HT1080 (cell line): ENCODE data around the gene RNF38. TPM values are rescaled to one million over a fixed set of nuclear protein-coding genes. Genes with fewer than 3 reads are reported as not detected.
A peak's percentile ranks its signal among the peaks of the same experiment; 100 is the strongest.
"Not testable (repeated sequence)": the region's sequence is repeated elsewhere in the genome, so short reads cannot be mapped to it uniquely, and the experiment has no call there.

ENCODE experiments used
- DNase-seq: peaks from one replicate; pipeline ENCODE4 v3.0.0-alpha.2; 2015; ENCODE audit warnings: low read depth
- polyA plus RNA-seq, 2 experiments: library from polyadenylated mRNA; depleted of rRNA; stranded (reverse); fragments of >200 nt; gene quantifications; 2 replicates each; pipeline ENCODE4 v1.2.3, GENCODE V29; 2015
- total RNA-seq: library from RNA; depleted of rRNA; stranded (reverse); fragments of >200 nt; shearing (Covaris generic); gene quantifications from 2 replicates; pipeline ENCODE4 v1.2.3, GENCODE V29; 2014; rRNA removed

RNF38 gene
- total RNA-seq = 8.0 and 14.5 TPM in 2 replicates
- polyA plus RNA-seq (2015; cell fraction: cytosol; rRNA removed) = 14.4 and 18.3 TPM in 2 replicates
- 11.2 and 14.1 TPM in 2 replicates for polyA plus RNA-seq (2015; cell fraction: nucleus; rRNA removed)

DNA sequence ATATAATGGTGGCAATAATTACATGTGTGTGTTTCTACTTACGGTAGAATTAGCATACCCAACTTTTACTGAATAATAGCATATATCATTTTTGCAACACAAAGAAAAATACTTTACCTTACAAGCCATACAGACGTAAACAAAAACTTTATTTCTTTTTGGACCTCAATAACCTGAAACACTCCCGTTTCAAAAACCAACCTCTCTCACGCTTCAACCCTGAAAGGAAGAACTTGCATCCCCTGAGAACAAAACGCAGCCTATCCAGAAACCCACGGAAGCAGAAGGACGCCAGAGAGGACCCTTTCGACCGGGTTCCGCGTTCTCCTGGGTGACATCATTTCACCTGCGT lies at the start of gene RNF38:
Gene RNF38 (minus strand): TSS at position 290 of the 352 bp plus-strand sequence. CDS start 161 bp downstream, at position 129.
- no peak for DNase-seq

GRCh38 chr9:36448555-36448954 lies 48.5 kb upstream of the RNF38 start:
- not testable (repeated sequence) for DNase-seq

DNA sequence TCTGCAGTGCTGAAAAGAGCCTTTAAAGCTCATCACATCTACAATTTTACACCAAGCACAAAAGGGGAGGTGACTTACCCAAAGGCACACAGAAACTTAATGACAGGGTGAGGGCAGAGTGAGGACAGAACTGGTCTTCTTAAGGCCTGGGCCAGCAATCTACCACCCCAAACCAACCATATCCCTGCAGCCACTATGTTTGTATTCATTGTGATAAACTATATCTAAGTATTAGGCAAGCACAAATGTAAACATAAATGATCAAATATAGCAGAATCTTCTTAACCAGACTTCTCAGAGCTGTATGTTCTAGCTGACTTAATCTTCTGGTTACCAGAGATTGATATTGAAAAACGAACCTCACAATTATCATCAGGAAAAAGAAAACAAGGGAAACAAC lies 47.9 kb upstream of the RNF38 start:
- DNase-seq = no peak

GRCh38 chr9:36446678-36447077 lies 46.6 kb upstream of the RNF38 start:
- DNase-seq = not testable (repeated sequence)

DNA sequence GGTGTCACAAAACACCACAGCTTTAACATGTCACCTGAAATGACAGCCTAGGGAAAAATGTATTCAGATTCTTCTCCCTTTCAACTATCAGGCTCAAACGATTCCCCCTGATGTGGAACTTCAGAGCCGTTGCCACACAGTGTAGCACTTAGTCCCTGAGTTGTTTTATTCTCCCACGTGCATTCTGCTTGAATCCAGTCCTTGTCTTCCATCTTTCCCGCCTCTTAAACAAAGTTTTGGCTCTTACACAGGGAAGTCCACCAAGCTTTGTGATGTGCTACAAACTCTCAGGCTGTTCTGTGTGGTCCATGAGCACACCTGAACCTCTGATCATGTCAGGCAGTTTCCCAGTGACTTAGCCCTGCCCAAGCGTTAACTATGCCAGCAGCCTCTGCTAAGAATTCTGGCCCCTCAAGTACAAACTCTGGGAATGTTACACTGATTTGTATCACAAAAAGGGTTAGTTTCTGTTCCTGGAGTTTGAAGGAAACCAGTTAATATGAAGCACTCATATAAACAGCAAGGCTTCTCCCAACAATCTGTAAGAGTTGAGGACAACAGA lies 45.8 kb upstream of the RNF38 start:
- DNase-seq = no peak

GRCh38 chr9:36444203-36444602 lies 44.1 kb upstream of the RNF38 start:
- no peak for DNase-seq

GRCh38 chr9:36443581-36443980 lies 43.5 kb upstream of the RNF38 start:
- DNase-seq = peak; percentile 24

- no peak for DNase-seq
These were observed 42.6 kb upstream of the RNF38 start for GRCh38 chr9:36442710-36443109.

DNA sequence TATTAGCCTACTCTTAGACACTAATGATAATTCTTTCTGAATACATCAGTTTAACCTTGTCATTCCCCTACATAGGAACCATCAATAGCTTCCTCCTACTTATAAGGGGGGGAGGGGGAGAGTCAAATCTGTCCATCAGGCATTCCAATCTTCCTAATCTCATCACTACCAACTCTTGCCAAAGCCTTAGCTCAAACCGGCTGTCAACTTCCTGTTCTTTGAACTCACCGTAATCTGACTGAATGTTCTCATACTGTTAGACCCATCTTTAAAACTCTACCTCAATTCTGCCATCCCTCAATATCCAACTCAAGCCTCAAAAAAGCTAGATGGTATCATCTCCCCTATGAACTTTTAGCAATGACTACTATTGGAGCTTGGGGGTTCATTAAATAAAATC lies 41.9 kb upstream of the RNF38 start:
- DNase-seq = no peak

DNA sequence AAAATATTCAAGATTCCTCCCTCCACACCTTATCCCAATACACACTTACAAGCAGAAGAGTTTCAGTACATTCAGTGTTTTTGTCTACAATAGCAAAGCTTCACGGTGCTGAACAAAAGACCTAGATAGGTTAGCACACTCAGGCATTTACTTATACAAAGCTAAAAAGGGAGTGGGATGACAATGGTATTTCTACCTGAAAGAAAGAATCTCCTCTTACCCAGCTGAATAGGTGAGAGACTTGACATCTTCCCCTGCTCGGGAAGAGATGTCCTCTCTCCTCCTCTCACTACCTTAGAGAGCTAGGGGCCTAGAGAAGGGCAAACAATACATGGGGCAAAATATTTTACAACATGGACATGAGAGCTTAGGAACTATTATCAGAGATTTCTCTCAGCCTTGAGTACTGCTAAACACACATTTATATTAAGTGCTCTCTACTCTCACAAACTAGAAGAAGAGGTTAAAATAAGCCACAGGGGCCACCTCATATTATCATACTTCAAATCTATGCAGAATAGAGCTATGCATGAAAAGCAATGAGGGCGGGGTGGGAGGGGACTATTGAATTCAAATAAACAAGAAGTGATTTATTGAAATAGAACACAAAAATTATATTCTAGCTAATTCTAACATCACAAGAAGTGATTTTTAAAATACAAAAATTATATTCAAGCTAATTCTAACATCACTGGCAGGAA lies 38.6 kb upstream of the RNF38 start:
- DNase-seq = no peak

DNA sequence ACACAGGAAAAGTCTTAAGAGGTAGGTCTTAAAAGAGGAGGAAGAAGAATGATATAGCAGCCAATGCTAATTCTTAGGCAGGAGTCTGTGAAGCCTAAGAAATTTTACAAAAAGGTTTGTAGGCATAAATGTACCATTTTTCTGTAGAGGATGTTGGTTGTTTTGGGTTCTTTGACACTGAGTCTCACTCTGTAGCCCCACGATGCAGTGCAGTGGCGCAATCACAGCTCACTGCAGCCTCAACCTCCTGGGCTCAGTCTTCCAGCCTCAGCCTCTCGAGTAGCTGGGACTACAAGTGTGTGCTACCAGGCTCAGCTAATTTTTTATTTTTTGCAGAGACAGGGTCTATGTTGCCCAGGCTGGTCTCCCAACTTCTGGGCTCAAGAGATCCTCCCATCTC lies 37.7 kb upstream of the RNF38 start:
- no peak for DNase-seq

DNA sequence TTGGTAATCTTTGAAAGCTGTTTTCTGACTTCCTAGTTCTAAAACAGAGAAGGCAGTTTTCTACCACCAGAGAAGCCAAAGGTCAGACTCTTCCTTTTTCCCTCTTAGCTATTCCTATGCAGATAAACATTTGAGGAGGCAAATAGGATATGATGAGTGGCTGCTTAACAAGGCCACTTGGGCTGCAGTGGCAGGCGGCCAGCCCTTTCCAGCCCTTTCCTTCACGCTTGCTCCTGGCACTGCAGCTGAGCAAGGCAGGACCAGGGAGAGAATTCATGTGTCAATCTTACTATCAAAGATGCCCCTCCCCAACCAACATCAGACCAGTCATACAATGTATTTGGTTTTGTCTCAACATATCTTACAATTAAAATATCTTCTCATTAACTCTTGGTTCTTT lies 36.8 kb upstream of the RNF38 start:
- DNase-seq = no peak

GRCh38 chr9:36433386-36433785 lies 33.3 kb upstream of the RNF38 start:
- DNase-seq = no peak

DNA sequence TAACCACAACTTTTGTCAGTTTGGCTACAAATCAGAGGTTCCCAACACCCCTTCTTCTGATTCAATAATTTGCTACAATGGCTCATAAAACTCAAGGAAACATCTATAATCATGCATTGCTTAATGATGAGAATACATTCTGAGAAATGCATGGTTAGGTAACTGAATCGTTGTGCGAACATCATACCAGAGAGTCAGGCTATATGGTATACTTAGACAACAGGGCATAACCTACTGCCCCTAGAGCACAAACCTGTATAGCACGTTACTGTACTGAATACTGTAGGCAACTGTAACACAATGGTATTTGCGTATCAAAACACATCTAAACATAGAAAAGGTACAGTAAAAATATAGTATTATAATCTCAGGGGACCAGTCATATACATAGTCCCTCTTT lies 31.0 kb upstream of the RNF38 start:
- no peak for DNase-seq

GRCh38 chr9:36426945-36427344 lies 26.9 kb upstream of the RNF38 start:
- DNase-seq = no peak

DNA sequence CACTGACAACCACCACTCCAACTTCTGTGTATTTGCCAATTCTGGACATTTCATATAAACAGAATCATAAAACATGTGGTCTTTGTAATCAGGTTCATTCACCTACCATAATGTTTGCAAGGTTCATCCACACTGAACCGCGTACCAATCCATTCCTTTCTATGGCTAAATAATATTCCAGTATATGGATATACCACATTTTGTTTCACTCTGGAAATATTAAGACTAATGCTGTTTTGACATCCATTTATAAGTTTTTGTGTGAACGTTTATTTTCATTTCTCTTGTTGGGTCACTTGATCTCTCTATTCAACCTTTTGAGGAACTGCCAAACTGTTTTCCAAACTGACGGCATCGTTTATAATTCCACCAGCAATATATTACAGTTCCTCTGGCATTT lies 26.3 kb upstream of the RNF38 start:
- DNase-seq = no peak

DNA sequence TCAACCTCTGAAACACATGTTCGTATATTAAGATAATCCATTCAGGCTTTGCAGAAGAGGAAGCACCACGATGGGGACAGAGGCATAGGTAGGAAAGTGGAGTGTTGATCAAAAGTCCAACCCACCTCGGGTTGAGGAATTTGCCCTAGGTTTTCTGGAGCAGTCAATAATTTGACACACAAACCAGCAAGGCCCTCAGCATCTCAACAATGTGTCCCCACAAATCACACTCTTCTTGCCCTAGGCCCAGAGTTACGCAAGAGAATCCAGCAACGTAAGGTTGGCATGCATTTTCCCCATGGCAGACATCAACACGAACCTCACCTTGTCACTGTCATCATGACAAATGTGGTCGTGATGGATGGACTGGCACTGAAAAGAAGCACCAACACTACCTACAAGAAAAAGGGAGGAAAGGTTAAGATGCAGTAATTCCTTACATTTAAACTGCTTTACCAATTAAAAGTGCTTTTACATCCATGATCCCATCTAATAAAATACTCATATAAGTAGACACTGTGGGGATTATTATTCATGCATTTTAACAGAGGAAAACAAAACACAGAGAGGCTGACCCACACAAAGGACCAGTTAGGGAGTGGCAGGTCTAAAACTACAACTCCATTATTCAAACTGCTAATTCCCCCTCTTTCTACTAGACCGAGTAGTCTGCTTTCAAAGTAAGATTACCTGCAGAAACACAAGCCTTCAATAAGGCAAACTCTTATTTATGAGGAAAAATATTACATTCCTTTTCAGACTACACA lies 24.4 kb upstream of the RNF38 start:
- no peak for DNase-seq

DNA sequence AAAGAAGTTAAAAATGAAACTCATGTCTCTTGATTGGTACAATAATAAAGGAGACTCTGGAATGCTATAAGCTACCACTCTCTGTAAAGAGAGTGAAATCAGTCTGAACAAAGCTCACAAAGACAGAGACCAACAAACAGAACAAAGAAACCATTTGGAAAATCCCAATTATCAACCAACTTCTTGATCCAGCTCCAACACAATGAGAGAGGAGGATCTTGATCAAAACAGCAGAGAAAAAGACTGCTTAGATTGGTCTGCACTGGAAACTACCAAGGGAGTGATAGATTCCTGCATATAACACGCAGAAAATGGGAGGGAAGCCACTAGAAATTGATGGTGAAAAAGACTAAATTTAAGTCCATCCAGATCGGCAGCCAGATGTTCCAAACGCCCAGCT lies 23.1 kb upstream of the RNF38 start:
- no peak for DNase-seq

DNA sequence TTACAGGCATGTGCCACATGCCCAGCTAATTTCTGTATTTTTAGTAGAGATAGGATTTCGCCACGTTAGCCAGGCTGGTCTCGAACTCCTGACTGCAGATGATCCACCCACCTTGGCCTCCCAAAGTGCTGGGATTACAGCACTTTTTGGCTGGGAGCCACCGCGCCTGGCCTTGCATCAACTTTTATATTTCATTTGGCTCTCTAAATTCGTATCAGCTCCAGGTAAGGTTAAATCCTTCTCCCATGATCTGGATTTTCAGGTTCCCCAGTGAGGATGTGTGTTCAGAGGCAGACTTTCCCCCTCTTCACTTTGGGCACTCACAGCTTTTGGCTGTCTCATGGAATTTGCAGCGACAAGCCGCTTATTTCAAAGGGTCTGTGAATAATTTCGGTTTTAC lies 16.8 kb upstream of the RNF38 start:
- no peak for DNase-seq

- DNase-seq = no peak
These were observed 15.9 kb upstream of the RNF38 start for GRCh38 chr9:36415822-36416525.

DNA sequence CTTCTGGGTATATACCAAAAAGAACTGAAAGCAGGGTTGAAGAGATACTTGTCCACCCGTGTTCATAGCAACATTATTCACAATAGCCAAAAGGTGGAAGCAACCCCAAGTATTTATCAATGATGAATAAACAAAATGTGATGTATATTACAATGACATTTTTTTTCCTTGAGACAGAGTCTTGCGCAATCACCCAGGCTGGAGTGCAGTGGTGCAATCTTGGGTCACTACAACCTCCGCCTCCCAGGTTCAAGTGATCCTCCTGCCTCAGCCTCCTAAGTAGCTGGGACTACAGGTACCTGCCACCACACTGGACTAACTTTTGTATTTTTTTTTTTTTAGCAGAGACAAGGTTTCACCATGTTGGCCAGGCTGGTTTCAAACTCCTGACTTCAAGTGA lies 11.3 kb upstream of the RNF38 start:
- not testable (repeated sequence) for DNase-seq

DNA sequence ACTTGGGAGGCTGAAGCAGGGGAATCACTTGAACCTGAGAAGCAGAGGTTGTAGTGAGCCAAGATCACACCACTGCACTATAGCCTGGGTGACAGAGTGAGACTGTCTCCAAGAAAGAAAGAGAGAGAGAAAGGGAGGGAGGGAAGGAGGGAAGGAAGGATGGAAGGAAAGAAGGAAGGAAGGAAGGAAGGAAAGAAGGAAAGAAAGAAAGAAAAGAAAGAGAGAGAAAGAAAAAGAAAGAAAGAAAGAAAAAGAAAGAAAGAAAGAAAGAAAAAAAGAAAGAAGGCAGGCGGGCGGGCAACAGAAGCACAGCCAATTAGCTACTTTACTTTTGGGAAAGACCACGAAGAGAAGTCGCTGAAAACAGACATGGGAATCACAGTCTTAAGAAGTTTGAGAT lies 9.0 kb upstream of the RNF38 start:
- not testable (repeated sequence) for DNase-seq
